HEK293 (cell line): Measurements from ENCODE around the gene SFXN2.

ENCODE experiments used
- EGR2 ChIP-seq: fragments of 450-650 bp; formaldehyde crosslinking; IDR thresholded peaks from 2 replicates; pipeline ENCODE4 v1.5.1; 2016; ENCODE audit warnings: low read depth, missing biosample characterization, missing genetic modification characterization
- HIC1 ChIP-seq: fragments of 450-650 bp; formaldehyde crosslinking; IDR thresholded peaks from 2 replicates; pipeline ENCODE4 v1.5.1; 2016; ENCODE audit warnings: missing biosample characterization, missing genetic modification characterization
- KLF16 ChIP-seq: fragments of 450-650 bp; formaldehyde crosslinking; IDR thresholded peaks from 2 replicates; pipeline ENCODE4 v1.5.1; 2017; ENCODE audit warnings: missing biosample characterization, missing genetic modification characterization
- MYNN ChIP-seq: fragments of 450-650 bp; formaldehyde crosslinking; IDR thresholded peaks from 2 replicates; pipeline ENCODE4 v1.5.1; 2016; ENCODE audit warnings: missing biosample characterization, missing genetic modification characterization, borderline replicate concordance
- PRDM10 ChIP-seq: fragments of 450-650 bp; formaldehyde crosslinking; IDR thresholded peaks from 2 replicates; pipeline ENCODE4 v1.5.1; 2016; ENCODE audit warnings: missing biosample characterization, missing genetic modification characterization
- PRDM4 ChIP-seq: fragments of 450-650 bp; formaldehyde crosslinking; IDR thresholded peaks from 2 replicates; pipeline ENCODE4 v1.5.1; 2017; ENCODE audit warnings: missing biosample characterization, missing genetic modification characterization
- REST ChIP-seq: fragments of 450-650 bp; formaldehyde crosslinking; IDR thresholded peaks from 2 replicates; pipeline ENCODE4 v1.5.1; 2016; ENCODE audit warnings: missing biosample characterization, missing genetic modification characterization
- ZBTB1 ChIP-seq: fragments of 450-650 bp; formaldehyde crosslinking; IDR thresholded peaks from 2 replicates; pipeline ENCODE4 v1.5.1; 2016; ENCODE audit warnings: missing biosample characterization, missing genetic modification characterization
- ZBTB10 ChIP-seq: fragments of 450-650 bp; formaldehyde crosslinking; IDR thresholded peaks from 2 replicates; pipeline ENCODE4 v1.5.1; 2016; ENCODE audit warnings: missing biosample characterization, missing genetic modification characterization
- ZBTB17 ChIP-seq: fragments of 450-650 bp; formaldehyde crosslinking; IDR thresholded peaks from 2 replicates; pipeline ENCODE4 v1.5.1; 2016; ENCODE audit warnings: missing biosample characterization, missing genetic modification characterization
- ZNF18 ChIP-seq: fragments of 450-650 bp; formaldehyde crosslinking; IDR thresholded peaks from 2 replicates; pipeline ENCODE4 v1.5.1; 2016; ENCODE audit warnings: missing biosample characterization, missing genetic modification characterization
- ZNF366 ChIP-seq: fragments of 450-650 bp; formaldehyde crosslinking; conservative IDR thresholded peaks from 2 replicates; pipeline ENCODE4 v1.5.1; 2016; ENCODE audit warnings: missing biosample characterization, missing genetic modification characterization
- ZNF37A ChIP-seq: fragments of 450-650 bp; IDR thresholded peaks from 2 replicates; pipeline ENCODE4 v1.5.1; 2018; ENCODE audit warnings: missing biosample characterization, missing genetic modification characterization
- ZNF488 ChIP-seq: fragments of 450-650 bp; formaldehyde crosslinking; IDR thresholded peaks from 2 replicates; pipeline ENCODE4 v1.5.1; 2016; ENCODE audit warnings: missing biosample characterization, missing genetic modification characterization
- ZNF513 ChIP-seq: fragments of 450-650 bp; IDR thresholded peaks from 2 replicates; pipeline ENCODE4 v1.5.1; 2018; ENCODE audit warnings: missing biosample characterization, missing genetic modification characterization
- ZNF76 ChIP-seq: fragments of 450-650 bp; formaldehyde crosslinking; IDR thresholded peaks from 2 replicates; pipeline ENCODE4; 2016; ENCODE audit warnings: low read depth, missing biosample characterization, missing genetic modification characterization, borderline replicate concordance
- ZXDB ChIP-seq: fragments of 450-650 bp; formaldehyde crosslinking; IDR thresholded peaks from 2 replicates; pipeline ENCODE4 v1.5.1; 2016; ENCODE audit warnings: missing biosample characterization, missing genetic modification characterization

Gene SFXN2

GRCh38 chr10:102713814-102714620, 419 bp upstream of the SFXN2 start, which contains the start of gene ARL3 (continued):
- TF ChIP-seq REST (tag by site-specific recombination) (peak; percentile 63), ZXDB (tag by site-specific recombination) (peak; percentile 86), ZBTB17 (tag by site-specific recombination) (peak; percentile 90), HIC1 (peak; percentile 68; the same call in 1 of the 2 replicates), ZNF37A (tag by site-specific recombination) (no peak), ZNF488 (tag by site-specific recombination) (no peak), ZNF76 (tag by site-specific recombination) (peak; percentile 42; the same call in 1 of the 2 replicates), EGR2 (tag by site-specific recombination) (peak; percentile 94), PRDM10 (tag by site-specific recombination) (peak; percentile 91), KLF16 (tag by site-specific recombination) (peak; percentile 79), ZNF18 (tag by site-specific recombination) (0 out of 2 replicates have a peak, but pooled peaks have one; percentile 12), MYNN (tag by site-specific recombination) (no peak; the same call in 1 of the 2 replicates), ZBTB10 (tag by site-specific recombination) (peak; percentile 98), ZNF366 (tag by site-specific recombination) (no peak), ZNF513 (tag by site-specific recombination) (peak; percentile 98), PRDM4 (peak; percentile 44; the same call in 1 of the 2 replicates), ZBTB1 (peak; percentile 24; the same call in 1 of the 2 replicates)
